Activated naive CD4-positive, alpha-beta T cell treated with anti-CD3 and anti-CD28 coated beads, Interleukin-2, amount 10 ng/mL, durations not matched to agents 7 days and 5 days (primary cell): ENCODE results near the gene EEFSEC.

Source experiments
- CTCF ChIA-PET: fragments of 350-600 bp; sonication (Branson Sonifier 250); formaldehyde crosslinking; loops from one replicate; lab custom pipeline; 2021; ENCODE audit warnings: antibody characterized with exemption; lab: Charles Lee
- DNase-seq: peaks from one replicate; pipeline ENCODE4 v3.0.0-alpha.2; 2020
- H3K27ac Mint-ChIP-seq: one replicate; pipeline ENCODE4 v1.8.0; 2021; ENCODE audit warnings: mild to moderate bottlenecking, moderate library complexity, mixed read lengths
- H3K27me3 Mint-ChIP-seq: one replicate; pipeline ENCODE4 v1.8.0; 2021; ENCODE audit warnings: mild to moderate bottlenecking, mixed read lengths
- H3K36me3 Mint-ChIP-seq: one replicate; pipeline ENCODE4 v1.8.0; 2021; ENCODE audit warnings: mixed read lengths
- H3K4me1 Mint-ChIP-seq: one replicate; pipeline ENCODE4 v1.8.0; 2021; ENCODE audit warnings: mixed read lengths
- H3K4me3 Mint-ChIP-seq: one replicate; pipeline ENCODE4 v1.8.0; 2021; ENCODE audit warnings: mild to moderate bottlenecking, moderate library complexity, mixed read lengths
- H3K9me3 Mint-ChIP-seq: one replicate; pipeline ENCODE4 v1.8.0; 2021; ENCODE audit warnings: mixed read lengths

Gene EEFSEC

GRCh38 chr3:128263118-128263517 lies 109.8 kb downstream of the EEFSEC start:
- Mint-ChIP-seq H3K4me3 (no peak overlapping the region), H3K36me3 (peaks cover 20% of the 10 kb centered on the region), H3K27ac (no peak overlapping the region), H3K27me3 (no peaks in the 10 kb centered on the region), H3K9me3 (peaks cover 11% of the 10 kb centered on the region), H3K4me1 (no peaks in the 10 kb centered on the region)
- no peak for DNase-seq
- CTCF ChIA-PET: interaction anchor here (1.5 kb wide), 1 partner anchor 59 kb away, joined by 3 read pairs; no protein-coding TSS in a partner anchor

DNA sequence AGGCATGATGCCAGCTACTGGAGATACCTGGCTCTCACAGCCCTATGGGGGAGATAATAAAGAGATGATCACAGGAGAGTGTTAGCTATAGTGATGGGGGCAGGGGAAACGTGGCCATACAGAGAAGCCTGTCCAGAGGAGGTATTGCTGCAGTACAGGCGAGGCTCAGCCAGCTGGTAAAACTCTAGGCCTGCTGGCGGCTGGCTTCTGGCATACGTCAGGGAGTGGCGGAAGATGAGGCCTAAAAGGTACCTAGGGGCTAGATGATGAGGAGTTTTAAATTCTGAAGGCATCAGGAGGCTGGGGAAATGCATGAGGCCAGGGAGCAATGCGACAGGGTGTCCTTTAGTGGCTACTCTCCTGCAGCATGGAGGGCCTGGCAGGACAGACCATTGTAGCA lies 110.7 kb downstream of the EEFSEC start:
- Mint-ChIP-seq H3K4me3 (no peak overlapping the region), H3K27me3 (no peaks in the 10 kb centered on the region), H3K4me1 (no peaks in the 10 kb centered on the region), H3K9me3 (peaks cover 11% of the 10 kb centered on the region), H3K36me3 (peaks cover 21% of the 10 kb centered on the region), H3K27ac (no peak overlapping the region)
- DNase-seq: no peak
- CTCF ChIA-PET: interaction anchor here (1.5 kb wide), 1 partner anchor 58 kb away, joined by 3 read pairs; no protein-coding TSS in a partner anchor

- Mint-ChIP-seq H3K27ac (no peak overlapping the region), H3K9me3 (no peaks in the 10 kb centered on the region), H3K4me3 (no peak overlapping the region), H3K4me1 (no peaks in the 10 kb centered on the region), H3K36me3 (peaks cover 9% of the 10 kb centered on the region), H3K27me3 (no peaks in the 10 kb centered on the region)
- CTCF ChIA-PET: no interaction called here
- DNase-seq: no peak
Observed at GRCh38 chr3:128266453-128266852, 113.2 kb downstream of the EEFSEC start.

DNA sequence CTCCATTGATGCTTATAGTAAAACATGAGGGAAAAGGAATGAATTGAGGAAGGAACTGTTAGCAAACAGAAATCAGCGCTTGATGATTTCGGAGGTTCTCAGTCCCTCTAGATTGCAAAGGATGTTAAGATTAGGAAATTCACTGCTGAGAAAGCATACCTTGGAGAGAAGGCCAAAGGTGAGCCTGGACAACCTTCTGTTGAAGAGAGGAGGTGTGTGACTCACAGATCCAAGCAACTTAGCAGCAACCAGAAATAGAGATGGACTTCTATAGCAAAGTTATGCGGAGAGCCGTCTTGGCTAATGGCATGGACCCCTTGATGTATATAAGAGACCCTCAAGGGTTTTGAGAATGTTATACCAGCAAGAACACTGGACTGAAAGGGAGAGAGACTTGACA lies 114.3 kb downstream of the EEFSEC start:
- H3K9me3 Mint-ChIP-seq: no peaks in the 10 kb centered on the region
- CTCF ChIA-PET: no interaction called here
- no peaks in the 10 kb centered on the region for H3K27me3 Mint-ChIP-seq
- no peak overlapping the region for H3K4me3 Mint-ChIP-seq
- no peak for DNase-seq
- H3K27ac Mint-ChIP-seq: no peak overlapping the region
- H3K4me1 Mint-ChIP-seq: no peaks in the 10 kb centered on the region
- H3K36me3 Mint-ChIP-seq: peaks cover 9% of the 10 kb centered on the region

DNA sequence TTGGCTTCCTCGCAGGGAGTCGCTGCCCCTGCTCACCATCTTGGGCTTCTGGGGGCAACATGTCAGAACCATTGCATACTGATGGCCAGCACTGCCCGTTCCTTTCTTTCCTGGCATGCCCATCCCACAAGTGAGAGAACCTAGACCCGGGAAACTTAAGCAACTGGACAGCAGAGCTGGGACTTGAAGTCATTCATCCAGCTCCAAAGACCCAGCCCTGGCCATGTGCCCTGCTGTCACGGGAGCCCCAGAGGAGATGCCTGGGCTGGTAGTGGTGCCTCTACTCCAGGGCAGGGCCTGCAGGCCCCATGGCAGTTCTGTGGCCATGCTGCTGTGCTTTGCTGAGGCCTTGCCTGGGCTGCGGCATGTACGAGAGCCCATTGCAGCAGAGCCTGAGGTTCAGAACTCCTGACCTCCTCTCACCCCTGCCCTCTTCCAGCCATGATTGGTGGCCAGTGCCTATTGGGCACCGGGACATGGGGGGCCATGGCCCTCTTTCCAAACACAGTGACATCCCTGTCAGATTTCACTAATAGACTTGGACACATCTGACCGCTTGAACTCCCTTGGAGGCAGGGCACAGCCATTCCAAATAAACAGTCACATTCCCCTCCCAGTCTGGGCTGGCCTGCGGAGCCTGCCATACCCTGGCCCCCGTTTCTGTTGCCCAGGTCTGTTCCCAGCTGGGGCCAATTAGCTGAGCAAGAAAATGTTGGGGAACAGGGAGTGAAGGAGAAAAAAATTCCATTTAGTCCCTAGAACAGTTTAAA lies 115.9 kb downstream of the EEFSEC start:
- no peak for DNase-seq
- H3K4me3 Mint-ChIP-seq: no peak overlapping the region
- H3K36me3 Mint-ChIP-seq: peaks cover 9% of the 10 kb centered on the region
- H3K4me1 Mint-ChIP-seq: no peaks in the 10 kb centered on the region
- no peaks in the 10 kb centered on the region for H3K9me3 Mint-ChIP-seq
- CTCF ChIA-PET: no interaction called here
- no peaks in the 10 kb centered on the region for H3K27me3 Mint-ChIP-seq
- no peak overlapping the region for H3K27ac Mint-ChIP-seq

DNA sequence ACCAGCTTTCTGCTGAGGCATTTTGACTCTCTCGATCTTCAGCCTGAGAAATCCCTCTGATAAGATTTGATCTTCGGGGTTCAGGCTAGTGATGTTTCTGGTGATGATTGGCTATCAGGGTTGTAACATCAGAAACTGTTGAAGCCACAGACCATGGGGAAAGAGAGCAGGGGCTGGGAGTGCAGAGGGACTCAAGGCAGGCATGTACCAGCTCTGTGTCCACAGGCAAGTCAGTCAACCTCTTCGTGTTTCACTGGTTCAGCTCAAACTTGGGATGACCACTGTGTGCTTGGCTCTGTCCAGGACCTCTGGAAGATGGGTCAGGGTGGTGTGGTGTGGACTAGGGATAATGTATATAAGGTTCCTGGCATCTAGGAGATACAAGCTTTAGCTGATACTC lies 116.5 kb downstream of the EEFSEC start:
- Mint-ChIP-seq H3K9me3 (no peaks in the 10 kb centered on the region), H3K36me3 (peaks cover 9% of the 10 kb centered on the region), H3K4me3 (no peak overlapping the region), H3K27ac (no peak overlapping the region), H3K4me1 (no peaks in the 10 kb centered on the region), H3K27me3 (no peaks in the 10 kb centered on the region)
- CTCF ChIA-PET: no interaction called here
- no peak for DNase-seq

DNA sequence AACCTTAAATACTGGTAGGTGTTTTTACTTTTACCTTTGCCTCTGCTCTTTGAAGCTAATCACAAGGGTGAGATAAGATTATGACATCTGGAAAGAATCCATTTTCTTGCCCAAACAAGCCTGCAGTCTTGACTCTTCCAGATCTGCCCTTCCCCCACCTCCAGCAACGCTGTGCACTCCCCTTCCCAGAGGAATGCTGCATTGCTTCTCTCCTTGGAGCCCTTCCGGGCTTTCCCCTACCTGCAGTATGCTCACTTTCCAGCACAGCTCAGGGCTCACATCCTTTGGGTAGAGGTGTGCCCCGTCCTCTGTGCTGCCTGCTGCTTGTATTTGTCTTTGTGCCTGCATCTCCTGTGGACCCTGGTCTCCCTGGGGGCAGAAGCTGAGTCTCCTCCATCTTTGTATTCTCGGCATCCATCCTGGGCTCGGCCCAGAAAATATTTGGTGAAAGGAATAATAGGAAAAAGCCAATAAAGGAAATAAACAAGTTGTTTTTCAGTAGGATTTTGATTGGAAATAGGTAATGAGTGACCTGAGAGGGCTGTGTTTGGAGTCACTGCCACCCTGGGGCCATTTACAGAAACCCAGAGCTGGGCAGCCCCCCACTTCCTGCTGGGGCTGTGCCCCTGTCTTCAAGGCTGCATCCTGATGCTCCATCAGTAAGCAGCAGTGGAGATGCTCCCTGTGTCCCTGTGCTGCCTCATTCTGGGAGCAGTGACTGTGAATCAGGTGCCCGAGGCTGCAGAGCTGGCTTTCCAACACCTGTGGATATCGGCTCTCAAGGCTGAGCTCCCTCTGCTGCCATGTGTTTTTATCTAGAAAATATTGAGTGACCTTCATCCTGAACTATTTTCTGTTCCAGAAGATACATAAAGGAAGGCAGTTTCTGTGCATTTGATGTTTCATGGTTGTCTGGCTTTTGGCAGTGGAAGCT lies 117.5 kb downstream of the EEFSEC start:
- CTCF ChIA-PET: no interaction called here
- Mint-ChIP-seq H3K9me3 (no peaks in the 10 kb centered on the region), H3K27ac (no peak overlapping the region), H3K4me1 (no peaks in the 10 kb centered on the region), H3K27me3 (no peaks in the 10 kb centered on the region), H3K4me3 (no peak overlapping the region), H3K36me3 (peaks cover 4% of the 10 kb centered on the region)
- DNase-seq: no peak

- H3K9me3 Mint-ChIP-seq: no peaks in the 10 kb centered on the region
- CTCF ChIA-PET: no interaction called here
- no peak overlapping the region for H3K27ac Mint-ChIP-seq
- no peaks in the 10 kb centered on the region for H3K27me3 Mint-ChIP-seq
- no peak overlapping the region for H3K4me3 Mint-ChIP-seq
- H3K4me1 Mint-ChIP-seq: no peaks in the 10 kb centered on the region
- no peak for DNase-seq
- H3K36me3 Mint-ChIP-seq: peaks cover 4% of the 10 kb centered on the region
Observed at GRCh38 chr3:128271536-128272332, 118.5 kb downstream of the EEFSEC start.

DNA sequence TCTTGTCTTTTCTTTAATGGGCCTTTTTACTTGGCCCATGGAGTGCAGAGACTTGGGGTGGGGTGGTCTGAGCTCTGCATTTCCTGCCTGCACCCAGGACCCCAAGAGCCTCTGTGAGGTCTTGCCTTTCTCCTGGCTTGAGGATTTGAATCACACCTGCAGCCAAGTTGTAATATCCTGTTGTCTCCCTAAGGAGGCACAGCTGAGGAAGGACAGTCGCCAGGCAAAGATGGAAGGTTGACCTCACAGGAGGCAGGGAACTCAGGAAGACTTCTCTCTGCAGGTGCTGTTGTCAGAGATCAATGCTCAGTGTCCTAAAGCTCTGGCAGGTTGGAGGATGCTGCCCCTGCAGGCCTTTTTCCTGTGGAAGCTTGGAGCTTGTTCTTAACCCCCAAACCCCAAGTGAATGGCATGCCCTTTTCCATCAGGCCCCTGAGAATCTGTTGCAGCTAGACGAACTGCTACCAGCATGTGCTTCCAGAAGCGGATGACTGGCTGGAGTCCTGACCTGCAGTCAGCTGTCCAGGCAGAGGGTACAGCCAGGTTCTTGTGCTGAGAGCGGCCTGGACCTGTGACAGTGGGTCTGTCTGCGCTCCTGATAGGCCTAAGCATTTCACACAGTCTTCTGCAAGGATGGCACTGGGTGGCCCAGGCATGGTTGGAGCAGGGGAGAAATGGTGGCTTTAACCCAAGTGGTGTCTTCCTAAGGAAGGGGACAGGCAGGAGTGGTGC lies 120.0 kb downstream of the EEFSEC start:
- CTCF ChIA-PET: interaction anchor here (0.6 kb wide), 1 partner anchor 279 kb away, joined by 4 read pairs; no protein-coding TSS in a partner anchor
- Mint-ChIP-seq H3K4me1 (no peaks in the 10 kb centered on the region), H3K4me3 (no peak overlapping the region), H3K27ac (no peak overlapping the region), H3K36me3 (no peaks in the 10 kb centered on the region), H3K27me3 (no peaks in the 10 kb centered on the region), H3K9me3 (no peaks in the 10 kb centered on the region)
- DNase-seq: no peak

DNA sequence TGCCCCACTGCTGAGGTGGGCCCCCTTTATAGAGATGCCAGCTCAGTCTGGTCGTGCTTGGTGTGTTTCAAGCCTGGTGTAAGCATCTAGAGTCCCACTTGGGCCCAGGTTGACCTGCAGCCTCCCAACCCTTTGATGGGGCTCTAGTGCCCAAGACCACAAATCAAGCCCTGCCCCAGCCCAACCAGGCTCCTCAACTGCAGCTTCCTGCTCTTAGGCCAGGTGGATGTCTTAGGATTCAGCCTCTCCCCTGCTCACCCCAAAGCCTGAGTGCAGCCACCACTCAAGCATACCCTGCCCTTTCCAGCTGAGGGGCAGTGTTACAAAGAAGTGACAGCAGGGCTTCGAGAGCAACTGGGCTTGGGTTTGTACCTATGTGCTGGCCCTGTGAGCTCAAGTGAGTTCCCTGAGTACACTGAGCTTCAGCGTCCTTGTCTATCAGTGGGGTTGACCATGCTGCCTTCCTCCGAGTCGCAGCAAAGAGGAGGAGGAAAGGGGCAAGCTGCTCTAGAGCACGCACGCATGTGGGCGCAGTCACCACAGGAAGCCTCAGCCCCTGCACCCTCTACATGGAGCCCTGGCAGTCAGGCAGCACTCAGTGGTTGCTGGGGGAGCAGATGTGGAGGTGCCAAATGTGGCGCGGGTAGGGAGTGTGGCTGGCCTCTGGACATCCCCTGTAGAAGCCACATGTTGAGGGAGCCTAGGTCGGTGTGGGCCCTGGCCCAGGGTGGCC lies 120.7 kb downstream of the EEFSEC start:
- Mint-ChIP-seq H3K36me3 (no peaks in the 10 kb centered on the region), H3K4me3 (no peak overlapping the region), H3K27me3 (no peaks in the 10 kb centered on the region), H3K4me1 (no peaks in the 10 kb centered on the region), H3K9me3 (no peaks in the 10 kb centered on the region), H3K27ac (no peak overlapping the region)
- CTCF ChIA-PET: interaction anchor here (0.6 kb wide), 1 partner anchor 48 kb away, joined by 3 read pairs; no protein-coding TSS in a partner anchor
- no peak for DNase-seq

DNA sequence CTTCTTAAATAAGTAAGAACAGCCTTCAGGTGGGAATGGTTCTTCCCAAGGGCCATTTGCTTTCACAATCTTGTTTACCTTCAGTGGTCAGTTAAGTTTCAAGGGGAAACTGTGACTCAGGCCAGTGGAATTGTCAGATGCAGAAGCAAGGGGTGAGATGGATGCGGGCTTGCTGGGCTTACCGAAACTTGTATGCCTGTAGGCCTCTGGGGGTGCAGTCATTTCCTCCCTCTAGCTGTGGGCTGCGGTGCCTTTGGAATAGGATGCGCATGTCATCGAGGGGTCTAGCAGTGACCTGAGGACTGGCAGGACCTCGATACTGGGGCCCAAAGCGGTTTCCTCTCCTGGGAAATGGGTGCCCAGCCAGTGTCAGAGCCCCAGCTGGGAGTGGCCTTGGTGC lies 121.6 kb downstream of the EEFSEC start:
- H3K27me3 Mint-ChIP-seq: no peaks in the 10 kb centered on the region
- no peak overlapping the region for H3K27ac Mint-ChIP-seq
- no peak for DNase-seq

DNA sequence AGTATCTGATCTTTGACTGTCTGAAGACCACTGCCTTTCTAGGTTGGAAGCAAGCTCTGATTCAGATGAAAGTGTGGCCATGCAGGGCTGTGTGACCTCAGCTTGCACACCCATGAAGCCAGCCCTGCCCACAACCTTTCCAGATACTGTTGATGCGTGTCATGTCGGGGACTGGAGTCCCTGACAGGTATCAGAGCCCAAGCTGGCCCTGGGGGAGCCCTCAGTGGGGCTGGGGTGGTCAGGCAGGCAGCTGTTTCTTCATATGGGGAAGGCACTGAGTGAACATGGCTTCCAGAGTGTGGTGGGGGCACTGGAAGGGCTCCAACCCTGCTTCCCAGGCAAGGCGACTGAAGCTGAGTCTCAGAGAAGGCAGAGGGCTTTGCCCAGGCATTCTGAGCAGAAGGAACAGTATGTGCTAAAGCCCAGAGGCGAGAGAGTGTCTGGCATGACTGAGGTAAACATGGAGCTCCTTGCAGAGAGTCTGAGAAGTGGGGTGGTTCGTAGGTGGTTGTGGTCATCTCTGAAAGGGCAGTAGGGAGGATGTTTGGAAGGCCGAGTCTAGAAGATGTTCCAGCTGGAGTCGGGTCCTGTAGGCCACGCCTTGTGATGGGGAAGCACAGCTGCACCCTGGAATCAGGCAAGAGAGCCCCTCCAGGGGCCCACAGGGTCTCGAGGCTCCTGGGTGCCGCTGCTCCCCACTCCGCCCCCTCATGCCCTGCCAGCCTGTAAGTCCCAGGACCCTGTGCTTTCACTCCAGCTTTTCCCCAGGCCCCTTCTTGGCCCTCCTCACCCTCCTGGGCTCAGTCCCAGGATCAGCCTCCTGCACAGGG lies 122.2 kb downstream of the EEFSEC start:
- CTCF ChIA-PET: interaction anchor here (1.0 kb wide), 1 partner anchor 51 kb away, joined by 3 read pairs; no protein-coding TSS in a partner anchor
- Mint-ChIP-seq H3K36me3 (no peaks in the 10 kb centered on the region), H3K9me3 (no peaks in the 10 kb centered on the region), H3K4me3 (no peak overlapping the region), H3K27ac (no peak overlapping the region), H3K27me3 (no peaks in the 10 kb centered on the region), H3K4me1 (no peaks in the 10 kb centered on the region)
- no peak for DNase-seq

More for the DNA sequence above, 121.6 kb downstream of the EEFSEC start:
- Mint-ChIP-seq H3K9me3 (no peaks in the 10 kb centered on the region), H3K36me3 (no peaks in the 10 kb centered on the region), H3K4me3 (no peak overlapping the region), H3K4me1 (no peaks in the 10 kb centered on the region)
- CTCF ChIA-PET: interaction anchor here (1.0 kb wide), 1 partner anchor 50 kb away, joined by 3 read pairs; no protein-coding TSS in a partner anchor
